ENCODE results near the gene PLSCR3.

GRCh38 chr17:7438656-7439460 is 44.5 kb upstream of the PLSCR3 start:
- TF ChIP-seq CTCF (IDR thresholded peaks at IDR 0.05; ENCODE audit: extremely low read depth in 1 of 2, insufficient read depth in 1 of 2, low read depth in 1 of 2, low read length in 2 of 2) (no peak), EZH2 (IDR thresholded peaks at IDR 0.05; ENCODE audit: borderline replicate concordance, low read depth, low read length, severe bottlenecking) (peak; percentile 77), POLR2A (IDR thresholded peaks at IDR 0.05; ENCODE audit: low read depth, low read length) (no peak), FOS (IDR thresholded peaks at IDR 0.05; ENCODE audit: borderline replicate concordance, insufficient read depth, low read length) (no peak), MYC (IDR thresholded peaks at IDR 0.05; ENCODE audit: low read depth, low read length) (no peak), POLR2AphosphoS5 (IDR thresholded peaks at IDR 0.05; ENCODE audit: insufficient read depth, low read depth, low read length) (no peak), GATA2 (IDR thresholded peaks at IDR 0.05; ENCODE audit: insufficient read depth, insufficient read length, low read depth, low read length) (no peak), JUN (IDR thresholded peaks at IDR 0.05; ENCODE audit: borderline replicate concordance, insufficient read depth, insufficient read length, low read depth) (no peak), MAX (IDR thresholded peaks at IDR 0.05; ENCODE audit: insufficient read depth, insufficient read length) (no peak)

Data from endothelial cell of umbilical vein (primary cell).